Measurements from ENCODE around the gene SMPD3. TPM values are rescaled to one million over a fixed set of nuclear protein-coding genes. Genes with fewer than 3 reads are reported as not detected.

SMPD3 gene
- total and polyA plus RNA-seq, 9 of the 15 experiments (the other 6 are each of a cell fraction or from before 2014, with no cell fraction given), result 0.03 to 1.2 (median 0.18) TPM

GRCh38 chr16:68354816-68355215 lies 93.5 kb downstream of the SMPD3 start:
- 89% methylated on average over 9 of the region's 9 CpGs for WGBS (ENCODE audit: insufficient coverage, low coverage, missing lambda C conversion rate)
- FAIRE-seq, result no peak
- Histone ChIP-seq H3K4me3 (no peak overlapping the region), H3K4me1 (replicated peaks in 1 of 2; ENCODE audit: control insufficient read depth in 2 of 2, insufficient read depth in 2 of 2, low read length in 2 of 2) (peaks cover 0 to 8% of the 10 kb centered on the region in 2 experiments; a peak in 1 of 5 replicates), H2AFZ (ENCODE audit: low read depth, low read length) (no peak overlapping the region), H3K79me2 (ENCODE audit: control insufficient read depth, insufficient read depth, low read length) (no peaks in the 10 kb centered on the region), H3K4me2 (ENCODE audit: insufficient read depth, low read length) (no peak overlapping the region), H3K36me3 (ENCODE audit: control insufficient read depth, insufficient read depth, low read length) (peaks cover 81% of the 10 kb centered on the region; the same call in 2 of the 3 replicates), H3K9me1 (ENCODE audit: control insufficient read depth, insufficient read depth, low read length) (no peaks in the 10 kb centered on the region), H3K27ac (ENCODE audit: extremely low read depth, low read depth, low read length) (no peak overlapping the region), H4K20me1 (replicated peaks; ENCODE audit: control insufficient read depth, insufficient read depth, low read length) (no peaks in the 10 kb centered on the region), H3K27me3 (ENCODE audit: control insufficient read depth in 2 of 2, insufficient read depth in 2 of 2, low read length in 2 of 2) (no peaks in the 10 kb centered on the region), H3K9ac (ENCODE audit: insufficient read depth in 1 of 2, low read depth in 2 of 2, low read length in 2 of 2) (no peak overlapping the region), H3K9me3 (replicated peaks; ENCODE audit: control insufficient read depth, insufficient read depth, low read depth, low read length) (no peaks in the 10 kb centered on the region)
- no TSS peak for BruUV-seq (replicated peaks)
- DNase-seq (ENCODE audit: extremely low read depth in 1 of 4, low spot score in 3 of 4), result no peak
- intact Hi-C loops (cut with micrococcal nuclease), result no loop called here
- CTCF ChIA-PET (ENCODE audit: low intra/inter-chr PET ratio), result no interaction called here
- no peak for ATAC-seq
- TF ChIP-seq SREBF1 (IDR thresholded peaks at IDR 0.05; ENCODE audit: borderline replicate concordance, low read depth, low read length), result no peak
- no peak for TF ChIP-seq ATF6 (CRISPR knock-in tag; IDR thresholded peaks at IDR 0.05)
- TF ChIP-seq ZC3H11A (IDR thresholded peaks at IDR 0.05; ENCODE audit: low read depth, low read length), result no peak
- no peak for TF ChIP-seq MNT (conservative IDR thresholded peaks at IDR 0.05)
- TF ChIP-seq TCF7 (IDR thresholded peaks at IDR 0.05; ENCODE audit: borderline replicate concordance), result no peak
- no peak for TF ChIP-seq CBFB (CRISPR knock-in tag; IDR thresholded peaks at IDR 0.05)
- TF ChIP-seq, protein P1, sequence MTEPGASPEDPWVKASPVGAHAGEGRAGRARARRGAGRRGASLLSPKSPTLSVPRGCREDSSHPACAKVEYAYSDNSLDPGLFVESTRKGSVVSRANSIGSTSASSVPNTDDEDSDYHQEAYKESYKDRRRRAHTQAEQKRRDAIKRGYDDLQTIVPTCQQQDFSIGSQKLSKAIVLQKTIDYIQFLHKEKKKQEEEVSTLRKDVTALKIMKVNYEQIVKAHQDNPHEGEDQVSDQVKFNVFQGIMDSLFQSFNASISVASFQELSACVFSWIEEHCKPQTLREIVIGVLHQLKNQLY (CRISPR knock-in tag; conservative IDR thresholded peaks at IDR 0.05), result no peak
- TF ChIP-seq POLR2G (IDR thresholded peaks at IDR 0.05; ENCODE audit: low read depth, low read length), result no peak
- no peak for TF ChIP-seq ILF3 (IDR thresholded peaks at IDR 0.05; ENCODE audit: borderline replicate concordance)
- no peak for TF ChIP-seq LARP7 (IDR thresholded peaks at IDR 0.05)
- TF ChIP-seq CREB1 (IDR thresholded peaks at IDR 0.05), result no peak
- TF ChIP-seq CREB1 (CRISPR knock-in tag; IDR thresholded peaks at IDR 0.05), result no peak
- POLR2A ChIA-PET, result interaction anchor here (0.6 to 1.3 kb wide), 3 partner anchors 39 to 421 kb away, joined by 3 to 4 read pairs (median 4); no protein-coding TSS in a partner anchor
- in situ Hi-C loops (cut with MboI), result no loop called here
